ENCODE results near the gene UBL4A. TPM values are rescaled to one million over a fixed set of nuclear protein-coding genes. Genes with fewer than 3 reads are reported as not detected.

Gene UBL4A
- total and polyA plus RNA-seq, 2 donors (not counting 3 experiments of a cell fraction or from before 2014, with no cell fraction given): 25.3 to 31.4 TPM

DNA sequence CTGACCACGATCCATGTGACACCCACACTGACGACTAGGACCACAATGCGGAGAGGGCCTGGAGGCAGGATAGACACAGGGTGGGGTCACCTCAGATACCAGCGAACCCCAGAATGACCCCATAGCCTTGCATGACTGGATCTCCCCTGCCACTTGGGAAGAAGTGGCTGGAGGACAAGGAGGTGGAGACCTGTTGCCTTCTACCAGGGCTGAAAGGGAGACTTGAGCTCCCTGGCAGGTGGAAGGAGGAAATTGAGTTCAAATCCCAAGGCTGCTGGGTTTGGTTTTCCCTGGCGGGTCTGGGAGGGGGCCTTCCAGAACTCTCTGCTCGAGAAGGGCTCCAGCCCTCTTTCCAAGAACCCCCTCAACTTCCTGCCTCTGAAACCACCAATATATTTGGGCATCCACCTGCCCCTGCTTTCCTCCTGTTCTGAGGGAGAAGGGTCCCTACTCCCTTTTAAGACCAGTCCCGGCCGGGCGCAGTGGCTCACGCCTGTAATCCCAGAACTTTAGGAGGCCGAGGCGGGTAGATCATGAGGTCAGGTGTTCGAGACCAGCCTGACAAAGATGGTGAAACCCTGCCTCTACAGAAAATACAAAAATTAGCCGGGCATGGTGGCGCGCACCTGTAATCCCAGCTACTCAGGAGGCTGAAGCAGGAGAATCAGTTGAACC is 26.6 kb upstream of the UBL4A start:
- Histone ChIP-seq H2AFZ (ENCODE audit: low read depth, low read length) (no peak overlapping the region), H3K4me3 (replicated peaks in 1 of 3; ENCODE audit: insufficient read depth in 1 of 3, low read depth in 1 of 3, low read length in 3 of 3) (no peak overlapping the region), H4K20me1 (replicated peaks; ENCODE audit: control insufficient read depth, extremely low read depth, insufficient read depth, low read length) (no peaks in the 10 kb centered on the region), H3K4me2 (ENCODE audit: insufficient read depth, low read length) (no peak overlapping the region), H3K9ac (replicated peaks; ENCODE audit: extremely low read depth, insufficient read depth, low read length) (no peak overlapping the region), H3K4me1 (ENCODE audit: control insufficient read depth, extremely low read depth, insufficient read depth, low read length) (peaks cover 12% of the 10 kb centered on the region), H3K9me1 (replicated peaks; ENCODE audit: control insufficient read depth, extremely low read depth, insufficient read depth, low read length) (no peaks in the 10 kb centered on the region), H3K36me3 (ENCODE audit: control insufficient read depth in 2 of 2, extremely low read depth in 1 of 2, insufficient read depth in 2 of 2, low read length in 2 of 2) (no peaks in the 10 kb centered on the region), H3K9me3 (replicated peaks; ENCODE audit: control insufficient read depth, insufficient read depth, low read length) (no peaks in the 10 kb centered on the region), H3K27ac (ENCODE audit: insufficient read depth, low read depth, low read length) (no peak overlapping the region), H3K79me2 (ENCODE audit: control insufficient read depth, insufficient read depth, low read length) (peaks cover 3% of the 10 kb centered on the region), H3K27me3 (ENCODE audit: control insufficient read depth in 2 of 2, insufficient read depth in 2 of 2, low read length in 2 of 2) (no peaks in the 10 kb centered on the region)
- DNase-seq (ENCODE audit: low read depth, low spot score) (no peak), FAIRE-seq (no peak)
- TF ChIP-seq, protein P1, sequence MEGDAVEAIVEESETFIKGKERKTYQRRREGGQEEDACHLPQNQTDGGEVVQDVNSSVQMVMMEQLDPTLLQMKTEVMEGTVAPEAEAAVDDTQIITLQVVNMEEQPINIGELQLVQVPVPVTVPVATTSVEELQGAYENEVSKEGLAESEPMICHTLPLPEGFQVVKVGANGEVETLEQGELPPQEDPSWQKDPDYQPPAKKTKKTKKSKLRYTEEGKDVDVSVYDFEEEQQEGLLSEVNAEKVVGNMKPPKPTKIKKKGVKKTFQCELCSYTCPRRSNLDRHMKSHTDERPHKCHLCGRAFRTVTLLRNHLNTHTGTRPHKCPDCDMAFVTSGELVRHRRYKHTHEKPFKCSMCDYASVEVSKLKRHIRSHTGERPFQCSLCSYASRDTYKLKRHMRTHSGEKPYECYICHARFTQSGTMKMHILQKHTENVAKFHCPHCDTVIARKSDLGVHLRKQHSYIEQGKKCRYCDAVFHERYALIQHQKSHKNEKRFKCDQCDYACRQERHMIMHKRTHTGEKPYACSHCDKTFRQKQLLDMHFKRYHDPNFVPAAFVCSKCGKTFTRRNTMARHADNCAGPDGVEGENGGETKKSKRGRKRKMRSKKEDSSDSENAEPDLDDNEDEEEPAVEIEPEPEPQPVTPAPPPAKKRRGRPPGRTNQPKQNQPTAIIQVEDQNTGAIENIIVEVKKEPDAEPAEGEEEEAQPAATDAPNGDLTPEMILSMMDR (IDR thresholded peaks at IDR 0.05; ENCODE audit: extremely low read depth in 1 of 2, insufficient read depth in 1 of 2, low read depth in 1 of 2, low read length in 2 of 2): no peak
- no peak for TF ChIP-seq POLR2A (IDR thresholded peaks at IDR 0.05; ENCODE audit: low read depth, low read length)
- CTCF ChIA-PET: no interaction called here
- no TSS peak for BruUV-seq (replicated peaks)
- intact Hi-C loops (cut with micrococcal nuclease): no loop called here
- POLR2A ChIA-PET: no interaction called here
- dilution Hi-C loops (cut with MboI; ENCODE audit: extremely low pct_ligation_motif_present, low sequenced_read_pairs): no loop called here

DNA sequence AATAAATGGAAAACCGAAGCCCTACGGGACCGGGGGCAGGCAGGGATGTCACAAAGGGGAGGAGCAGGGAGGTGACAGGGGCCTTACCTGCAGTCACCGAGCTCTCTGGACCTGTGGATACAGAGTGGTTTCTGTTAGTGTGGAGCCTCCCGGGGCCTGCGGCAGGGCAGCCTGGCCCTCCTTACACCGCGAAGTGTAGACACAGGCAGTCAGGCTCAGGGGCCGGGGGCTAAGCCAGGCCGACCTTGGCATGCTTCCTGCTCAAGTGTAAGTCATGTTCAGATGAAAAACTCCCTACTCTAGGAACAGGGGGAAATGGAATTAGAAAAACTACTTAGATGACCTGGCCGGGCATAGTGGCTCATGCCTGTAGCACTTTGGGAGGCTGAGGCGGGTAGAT is 25.3 kb upstream of the UBL4A start:
- H3K4me2 ChIP-seq (ENCODE audit: insufficient read depth, low read length): no peak overlapping the region
- peaks cover 3% of the 10 kb centered on the region for H3K79me2 ChIP-seq (ENCODE audit: control insufficient read depth, insufficient read depth, low read length)
- H3K36me3 ChIP-seq (ENCODE audit: control insufficient read depth in 2 of 2, extremely low read depth in 1 of 2, insufficient read depth in 2 of 2, low read length in 2 of 2): no peaks in the 10 kb centered on the region
- dilution Hi-C loops (cut with MboI; ENCODE audit: extremely low pct_ligation_motif_present, low sequenced_read_pairs): no loop called here
- H3K9me1 ChIP-seq (replicated peaks; ENCODE audit: control insufficient read depth, extremely low read depth, insufficient read depth, low read length): no peaks in the 10 kb centered on the region
- no peak overlapping the region for H3K27ac ChIP-seq (ENCODE audit: insufficient read depth, low read depth, low read length)
- no peaks in the 10 kb centered on the region for H3K27me3 ChIP-seq (ENCODE audit: control insufficient read depth in 2 of 2, insufficient read depth in 2 of 2, low read length in 2 of 2)
- DNase-seq (ENCODE audit: low read depth, low spot score) (no peak), FAIRE-seq (no peak)
- ChIA-PET CTCF (no interaction called here), POLR2A (no interaction called here)
- H3K4me3 ChIP-seq (replicated peaks in 1 of 3; ENCODE audit: insufficient read depth in 1 of 3, low read depth in 1 of 3, low read length in 3 of 3): no peak overlapping the region
- H4K20me1 ChIP-seq (replicated peaks; ENCODE audit: control insufficient read depth, extremely low read depth, insufficient read depth, low read length): no peaks in the 10 kb centered on the region
- TF ChIP-seq MYC (IDR thresholded peaks at IDR 0.05; ENCODE audit: low read depth, low read length) (no peak), FOS (IDR thresholded peaks at IDR 0.05; ENCODE audit: borderline replicate concordance, insufficient read depth, low read length) (no peak), JUN (IDR thresholded peaks at IDR 0.05; ENCODE audit: borderline replicate concordance, insufficient read depth, insufficient read length, low read depth) (no peak), GATA2 (IDR thresholded peaks at IDR 0.05; ENCODE audit: insufficient read depth, insufficient read length, low read depth, low read length) (no peak), POLR2A (IDR thresholded peaks at IDR 0.05; ENCODE audit: low read depth, low read length) (no peak), EZH2 (IDR thresholded peaks at IDR 0.05; ENCODE audit: borderline replicate concordance, low read depth, low read length, severe bottlenecking) (no peak), POLR2AphosphoS5 (IDR thresholded peaks at IDR 0.05; ENCODE audit: insufficient read depth, low read depth, low read length) (no peak)
- TF ChIP-seq, protein P1 (IDR thresholded peaks at IDR 0.05; ENCODE audit: extremely low read depth in 1 of 2, insufficient read depth in 1 of 2, low read depth in 1 of 2, low read length in 2 of 2): no peak
- TF ChIP-seq, protein P2, sequence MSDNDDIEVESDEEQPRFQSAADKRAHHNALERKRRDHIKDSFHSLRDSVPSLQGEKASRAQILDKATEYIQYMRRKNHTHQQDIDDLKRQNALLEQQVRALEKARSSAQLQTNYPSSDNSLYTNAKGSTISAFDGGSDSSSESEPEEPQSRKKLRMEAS (IDR thresholded peaks at IDR 0.05; ENCODE audit: insufficient read depth, insufficient read length): no peak
- no peaks in the 10 kb centered on the region for H3K9me3 ChIP-seq (replicated peaks; ENCODE audit: control insufficient read depth, insufficient read depth, low read length)
- H3K9ac ChIP-seq (replicated peaks; ENCODE audit: extremely low read depth, insufficient read depth, low read length): no peak overlapping the region
- H3K4me1 ChIP-seq (ENCODE audit: control insufficient read depth, extremely low read depth, insufficient read depth, low read length): peaks cover 7% of the 10 kb centered on the region
- intact Hi-C loops (cut with micrococcal nuclease): no loop called here
- no peak overlapping the region for H2AFZ ChIP-seq (ENCODE audit: low read depth, low read length)
- no TSS peak for BruUV-seq (replicated peaks)
